DND-41 (cell line): ENCODE data around the gene MED8.

Source experiments
- EZH2 ChIP-seq: IDR thresholded peaks from 3 replicates; pipeline ENCODE4 v1.6.1; 2012; ENCODE audit warnings: borderline replicate concordance, low read depth, mild to moderate bottlenecking, moderate library complexity, low read length, inconsistent platforms; ENCODE audit not compliant: severe bottlenecking
- TF ChIP-seq, protein P1 (sequence below): IDR thresholded peaks from 2 replicates; pipeline ENCODE4 v1.5.1; 2012; ENCODE audit warnings: borderline replicate concordance, low read length, moderate library complexity, mild to moderate bottlenecking; ENCODE audit not compliant: poor library complexity, severe bottlenecking; ENCODE audit errors: extremely low read depth

DNA sequence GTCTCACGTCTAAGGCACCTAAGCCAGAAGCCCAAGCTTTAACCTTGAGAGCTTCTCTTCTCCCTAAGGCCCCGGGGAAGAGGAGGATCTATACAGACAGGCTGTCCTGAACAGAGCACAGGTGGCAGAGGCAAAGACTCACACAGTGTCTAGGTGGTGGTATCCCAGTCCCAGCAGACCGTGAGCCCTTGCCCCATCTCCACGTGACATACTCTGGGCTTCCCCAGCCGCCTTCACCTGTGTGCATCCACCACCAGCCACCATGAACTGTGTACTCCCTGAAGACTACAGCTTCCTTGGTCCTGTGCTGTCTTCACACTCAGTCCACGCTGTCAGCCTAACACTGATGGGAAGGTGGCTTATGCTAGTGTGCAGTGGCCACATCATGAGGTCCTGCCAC, 31.8 kb upstream of the MED8 start:
- TF ChIP-seq, protein P1, sequence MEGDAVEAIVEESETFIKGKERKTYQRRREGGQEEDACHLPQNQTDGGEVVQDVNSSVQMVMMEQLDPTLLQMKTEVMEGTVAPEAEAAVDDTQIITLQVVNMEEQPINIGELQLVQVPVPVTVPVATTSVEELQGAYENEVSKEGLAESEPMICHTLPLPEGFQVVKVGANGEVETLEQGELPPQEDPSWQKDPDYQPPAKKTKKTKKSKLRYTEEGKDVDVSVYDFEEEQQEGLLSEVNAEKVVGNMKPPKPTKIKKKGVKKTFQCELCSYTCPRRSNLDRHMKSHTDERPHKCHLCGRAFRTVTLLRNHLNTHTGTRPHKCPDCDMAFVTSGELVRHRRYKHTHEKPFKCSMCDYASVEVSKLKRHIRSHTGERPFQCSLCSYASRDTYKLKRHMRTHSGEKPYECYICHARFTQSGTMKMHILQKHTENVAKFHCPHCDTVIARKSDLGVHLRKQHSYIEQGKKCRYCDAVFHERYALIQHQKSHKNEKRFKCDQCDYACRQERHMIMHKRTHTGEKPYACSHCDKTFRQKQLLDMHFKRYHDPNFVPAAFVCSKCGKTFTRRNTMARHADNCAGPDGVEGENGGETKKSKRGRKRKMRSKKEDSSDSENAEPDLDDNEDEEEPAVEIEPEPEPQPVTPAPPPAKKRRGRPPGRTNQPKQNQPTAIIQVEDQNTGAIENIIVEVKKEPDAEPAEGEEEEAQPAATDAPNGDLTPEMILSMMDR = no peak
- TF ChIP-seq EZH2 = no peak
